ENCODE data around the gene CLEC16A. TPM values are rescaled to one million over a fixed set of nuclear protein-coding genes. Genes with fewer than 3 reads are reported as not detected.
A peak's percentile ranks its signal among the peaks of the same experiment; 100 is the strongest.

The CLEC16A gene
- total and polyA plus RNA-seq, 2 donors (not counting 1 experiment from before 2014, with no cell fraction given) = 21.9 to 79.5 TPM

DNA sequence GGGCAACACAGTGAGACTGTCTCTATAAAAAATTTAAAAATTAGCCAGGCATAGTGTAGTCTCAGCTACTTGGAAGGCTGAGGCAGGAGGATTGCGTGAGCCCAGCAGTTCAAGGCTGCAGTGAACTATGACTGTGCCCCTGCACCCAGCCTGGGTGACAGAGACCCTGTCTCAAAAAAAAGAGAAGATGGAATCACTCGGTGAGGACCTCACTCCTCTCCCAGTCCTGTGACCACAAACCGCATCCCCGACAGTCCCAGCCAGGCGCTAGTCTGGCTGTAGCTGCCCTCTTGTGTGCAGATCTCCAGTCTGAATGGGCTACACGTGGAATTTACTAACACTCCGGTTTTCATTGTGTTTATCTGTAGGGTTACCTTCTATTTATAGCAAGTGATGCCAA, 13.2 kb upstream of the CLEC16A start:
- no peak for ATAC-seq (ENCODE audit: low read depth)
- no peak for TF ChIP-seq EZH2 (IDR thresholded peaks at IDR 0.05; ENCODE audit: borderline replicate concordance, insufficient read depth, low read depth, low read length, poor library complexity, severe bottlenecking)
- TF ChIP-seq, protein P1, sequence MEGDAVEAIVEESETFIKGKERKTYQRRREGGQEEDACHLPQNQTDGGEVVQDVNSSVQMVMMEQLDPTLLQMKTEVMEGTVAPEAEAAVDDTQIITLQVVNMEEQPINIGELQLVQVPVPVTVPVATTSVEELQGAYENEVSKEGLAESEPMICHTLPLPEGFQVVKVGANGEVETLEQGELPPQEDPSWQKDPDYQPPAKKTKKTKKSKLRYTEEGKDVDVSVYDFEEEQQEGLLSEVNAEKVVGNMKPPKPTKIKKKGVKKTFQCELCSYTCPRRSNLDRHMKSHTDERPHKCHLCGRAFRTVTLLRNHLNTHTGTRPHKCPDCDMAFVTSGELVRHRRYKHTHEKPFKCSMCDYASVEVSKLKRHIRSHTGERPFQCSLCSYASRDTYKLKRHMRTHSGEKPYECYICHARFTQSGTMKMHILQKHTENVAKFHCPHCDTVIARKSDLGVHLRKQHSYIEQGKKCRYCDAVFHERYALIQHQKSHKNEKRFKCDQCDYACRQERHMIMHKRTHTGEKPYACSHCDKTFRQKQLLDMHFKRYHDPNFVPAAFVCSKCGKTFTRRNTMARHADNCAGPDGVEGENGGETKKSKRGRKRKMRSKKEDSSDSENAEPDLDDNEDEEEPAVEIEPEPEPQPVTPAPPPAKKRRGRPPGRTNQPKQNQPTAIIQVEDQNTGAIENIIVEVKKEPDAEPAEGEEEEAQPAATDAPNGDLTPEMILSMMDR (IDR thresholded peaks at IDR 0.05) = no peak
- Mint-ChIP-seq H3K27ac (peak overlapping the region; percentile 80), H3K9me3 (ENCODE audit: insufficient read depth) (no peaks in the 10 kb centered on the region), H3K4me1 (peaks cover 60% of the 10 kb centered on the region), H3K4me3 (no peak overlapping the region), H3K27me3 (no peaks in the 10 kb centered on the region)
- POLR2A ChIA-PET = interaction anchor here (1.1 kb wide), 1 partner anchor 53 kb away, joined by 4 read pairs; no protein-coding TSS in a partner anchor
- no peaks in the 10 kb centered on the region for H3K79me2 ChIP-seq (ENCODE audit: control insufficient read depth, insufficient read depth, low read length)
- peaks cover 5 to 43% of the 10 kb centered on the region in 2 donors for H3K4me1 ChIP-seq (ENCODE audit: control insufficient read depth in 2 of 2, insufficient read depth in 2 of 2, low read length in 2 of 2)
- intact Hi-C loops (cut with micrococcal nuclease) = no loop called here
- H2AFZ ChIP-seq (ENCODE audit: insufficient read depth, low read depth, low read length, poor library complexity, severe bottlenecking) = no peak overlapping the region
- DNase-seq = no peak
- H4K20me1 ChIP-seq (ENCODE audit: control insufficient read depth, insufficient read depth, low read length, poor library complexity, severe bottlenecking) = peaks cover 87% of the 10 kb centered on the region
- peak overlapping the region in 1 of 2 donors; percentile 53 for H3K27ac ChIP-seq (ENCODE audit: low read length in 2 of 2)
- WGBS (ENCODE audit: insufficient coverage) = 69% methylated on average over 5 of the region's 7 CpGs
- CTCF ChIA-PET = interaction anchor here (1.0 to 1.9 kb wide), 5 partner anchors 8 to 417 kb away, joined by 3 to 6 read pairs (median 5); no protein-coding TSS in a partner anchor
- H3K9me3 ChIP-seq (ENCODE audit: control extremely low read depth in 1 of 3, control insufficient read depth in 2 of 3, insufficient read depth in 1 of 3, low read length in 2 of 3) = no peaks in the 10 kb centered on the region
- H3K4me3 ChIP-seq (ENCODE audit: control extremely low read depth in 1 of 5, extremely low read depth in 1 of 5, insufficient read depth in 1 of 5, low read depth in 2 of 5, low read length in 4 of 5) = no peak overlapping the region
- H3K9ac ChIP-seq (ENCODE audit: low read length) = no peak overlapping the region
- peaks cover 0 to 41% of the 10 kb centered on the region in 2 experiments for H3K36me3 ChIP-seq (replicated peaks in 1 of 2; ENCODE audit: control extremely low read depth in 1 of 2, control insufficient read depth in 1 of 2, extremely low read depth in 1 of 2, insufficient read depth in 2 of 2, low read length in 1 of 2)
- H3K27me3 ChIP-seq (replicated peaks in 1 of 4; ENCODE audit: control extremely low read depth in 1 of 4, control insufficient read depth in 3 of 4, insufficient read depth in 4 of 4, low read length in 3 of 4) = no peaks in the 10 kb centered on the region
- H3K4me2 ChIP-seq (replicated peaks; ENCODE audit: low read depth, low read length, poor library complexity, severe bottlenecking) = no peak overlapping the region

DNA sequence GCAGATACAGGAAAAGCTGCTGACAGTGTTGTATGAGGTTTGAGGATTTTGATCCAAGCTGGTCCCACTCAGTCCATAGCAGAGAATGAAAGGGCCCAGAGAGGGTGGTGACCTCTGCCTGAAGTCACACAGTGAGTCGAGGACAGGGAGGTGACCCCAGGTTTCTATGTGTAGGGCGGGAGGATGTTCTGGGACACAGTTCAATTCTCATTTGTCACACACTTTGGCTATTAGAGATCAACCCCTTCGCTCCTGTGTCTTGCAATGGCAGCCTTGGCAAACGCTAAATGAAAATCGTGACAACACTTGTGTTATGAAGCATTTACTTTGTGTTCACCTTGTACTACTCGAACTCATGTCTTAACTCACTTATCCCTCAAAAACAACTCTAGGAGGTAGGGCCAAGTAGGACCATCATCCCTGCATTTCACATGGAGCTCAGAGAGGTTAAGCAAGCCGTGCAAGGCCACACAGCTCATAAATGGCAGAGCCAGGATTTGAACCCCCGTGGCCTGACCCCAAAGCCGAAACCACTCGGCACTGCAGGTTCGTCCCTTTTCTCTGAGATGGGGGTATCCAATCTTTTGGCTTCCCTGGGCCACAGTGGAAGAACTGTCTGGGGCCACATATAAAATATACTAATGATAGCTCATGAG, 12.3 kb upstream of the CLEC16A start:
- ChIA-PET CTCF (interaction anchor here (1.0 to 2.5 kb wide), 5 partner anchors 13 to 419 kb away, joined by 3 to 11 read pairs (median 5); no protein-coding TSS in a partner anchor), POLR2A (interaction anchor here (0.6 to 0.7 kb wide), 2 partner anchors 41 to 1357 kb away, joined by 5 to 7 read pairs; no protein-coding TSS in a partner anchor)
- H3K9me3 Mint-ChIP-seq (ENCODE audit: insufficient read depth) = no peaks in the 10 kb centered on the region
- Histone ChIP-seq H3K36me3 (replicated peaks in 1 of 2; ENCODE audit: control extremely low read depth in 1 of 2, control insufficient read depth in 1 of 2, extremely low read depth in 1 of 2, insufficient read depth in 2 of 2, low read length in 1 of 2) (peaks cover 0 to 49% of the 10 kb centered on the region in 2 experiments), H3K4me3 (ENCODE audit: control extremely low read depth in 1 of 5, extremely low read depth in 1 of 5, insufficient read depth in 1 of 5, low read depth in 2 of 5, low read length in 4 of 5) (no peak overlapping the region), H3K9me3 (ENCODE audit: control extremely low read depth in 1 of 3, control insufficient read depth in 2 of 3, insufficient read depth in 1 of 3, low read length in 2 of 3) (no peaks in the 10 kb centered on the region), H3K4me1 (ENCODE audit: control insufficient read depth in 2 of 2, insufficient read depth in 2 of 2, low read length in 2 of 2) (peaks cover 9 to 50% of the 10 kb centered on the region in 2 donors), H3K4me2 (replicated peaks; ENCODE audit: low read depth, low read length, poor library complexity, severe bottlenecking) (no peak overlapping the region), H3K9ac (ENCODE audit: low read length) (no peak overlapping the region), H4K20me1 (ENCODE audit: control insufficient read depth, insufficient read depth, low read length, poor library complexity, severe bottlenecking) (peaks cover 92% of the 10 kb centered on the region), H3K27ac (ENCODE audit: low read length in 2 of 2) (peak overlapping the region; percentile 2 to 53), H3K27me3 (replicated peaks in 1 of 4; ENCODE audit: control extremely low read depth in 1 of 4, control insufficient read depth in 3 of 4, insufficient read depth in 4 of 4, low read length in 3 of 4) (no peaks in the 10 kb centered on the region), H2AFZ (ENCODE audit: insufficient read depth, low read depth, low read length, poor library complexity, severe bottlenecking) (no peak overlapping the region), H3K79me2 (ENCODE audit: control insufficient read depth, insufficient read depth, low read length) (no peaks in the 10 kb centered on the region)
- H3K4me1 Mint-ChIP-seq = peaks cover 70% of the 10 kb centered on the region
- H3K4me3 Mint-ChIP-seq = no peak overlapping the region
- intact Hi-C loops (cut with micrococcal nuclease) = no loop called here
- peak overlapping the region; percentile 15 for H3K27ac Mint-ChIP-seq
- TF ChIP-seq EZH2 (IDR thresholded peaks at IDR 0.05; ENCODE audit: borderline replicate concordance, insufficient read depth, low read depth, low read length, poor library complexity, severe bottlenecking) = no peak
- TF ChIP-seq, protein P1 (IDR thresholded peaks at IDR 0.05) = no peak
- ATAC-seq (ENCODE audit: low read depth) (no peak), DNase-seq (no peak)
- 100% methylated on average over 5 of the region's 11 CpGs for WGBS (ENCODE audit: insufficient coverage)
- no peaks in the 10 kb centered on the region for H3K27me3 Mint-ChIP-seq
